Measurements from ENCODE around the gene SLC4A9. TPM values are rescaled to one million over a fixed set of nuclear protein-coding genes. Genes with fewer than 3 reads are reported as not detected.

SLC4A9 gene
- total and polyA plus RNA-seq, 9 donors = 0.13 TPM; not detected in 8

DNA sequence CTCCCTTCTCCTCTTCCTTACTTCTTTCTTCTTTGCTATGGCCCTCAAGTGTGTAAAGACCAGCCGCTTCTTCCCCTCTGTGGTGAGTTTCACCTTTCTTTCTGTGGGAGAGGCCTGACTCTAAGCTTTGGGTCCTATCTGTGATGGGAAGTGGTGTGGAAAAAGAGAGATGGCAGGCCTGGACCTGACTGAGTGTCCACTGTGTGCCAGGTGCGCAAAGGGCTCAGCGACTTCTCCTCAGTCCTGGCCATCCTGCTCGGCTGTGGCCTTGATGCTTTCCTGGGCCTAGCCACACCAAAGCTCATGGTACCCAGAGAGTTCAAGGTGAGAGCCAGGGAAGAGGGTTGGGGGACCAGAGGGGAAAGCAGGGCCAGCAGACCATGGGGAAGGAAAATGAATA, 5.9 kb downstream of the SLC4A9 start:
- Histone ChIP-seq H3K27ac (no peak overlapping the region), H3K4me1 (ENCODE audit: insufficient read depth) (no peaks in the 10 kb centered on the region), H3K9me3 (no peaks in the 10 kb centered on the region), H3K4me3 (no peak overlapping the region), H3K27me3 (no peaks in the 10 kb centered on the region), H3K36me3 (no peaks in the 10 kb centered on the region)
- TF ChIP-seq POLR2A (IDR thresholded peaks at IDR 0.05) (no peak), EP300 (IDR thresholded peaks at IDR 0.05) (no peak), CTCF (IDR thresholded peaks at IDR 0.05) (no peak)
- WGBS, 3 donors = 89 to 95% (median 90%) methylated on average over 4 of the region's 4 CpGs
- intact Hi-C loops (cut with DNase I) = loop anchor here in 2 of 4 donors (10.0 kb wide), 2 partner anchors 349 to 369 kb away; no protein-coding TSS in a partner anchor
- DNase-seq = no peak

DNA sequence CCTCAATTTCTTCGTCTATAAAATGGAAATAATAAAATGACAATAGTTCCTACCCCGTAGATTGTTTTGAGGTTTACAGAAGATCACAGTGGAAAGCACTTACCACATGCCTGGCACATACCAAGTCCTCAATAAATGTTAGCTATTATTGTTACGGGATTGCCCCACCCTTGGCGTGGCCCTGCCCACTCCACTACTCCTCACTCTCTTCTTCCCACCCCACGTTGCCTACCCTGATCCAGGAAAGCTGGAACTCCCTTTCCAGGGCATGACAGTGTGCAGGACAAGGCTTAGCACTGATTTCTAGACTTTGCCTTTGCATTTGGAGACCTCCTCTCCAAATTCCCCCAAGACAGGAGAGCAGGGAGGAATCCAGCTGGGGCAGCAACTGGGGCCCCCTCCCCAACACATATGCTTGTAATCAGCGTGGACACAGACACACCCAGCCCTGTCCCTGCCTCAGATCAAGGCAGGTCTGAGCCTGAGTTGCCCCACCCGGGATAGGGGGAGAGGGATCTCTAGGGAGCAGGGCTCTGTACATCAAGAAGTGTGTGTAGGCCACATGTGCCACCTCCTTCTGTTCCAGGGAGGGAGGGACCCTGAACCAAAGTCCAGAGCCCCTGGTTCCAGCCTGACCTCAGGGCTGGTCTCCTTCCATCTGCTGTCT, 6.7 kb downstream of the SLC4A9 start:
- Histone ChIP-seq H3K27me3 (no peaks in the 10 kb centered on the region), H3K27ac (no peak overlapping the region), H3K4me3 (no peak overlapping the region), H3K36me3 (no peaks in the 10 kb centered on the region), H3K4me1 (ENCODE audit: insufficient read depth) (no peaks in the 10 kb centered on the region), H3K9me3 (no peaks in the 10 kb centered on the region)
- no peak for DNase-seq
- 74 to 76% (median 74%) methylated on average over 7 of the region's 7 CpGs for WGBS, 3 donors
- intact Hi-C loops (cut with DNase I) = loop anchor here in 2 of 4 donors (10.0 kb wide), 2 partner anchors 348 to 368 kb away; no protein-coding TSS in a partner anchor
- TF ChIP-seq CTCF (IDR thresholded peaks at IDR 0.05) (no peak), POLR2A (IDR thresholded peaks at IDR 0.05) (no peak), EP300 (IDR thresholded peaks at IDR 0.05) (no peak)

DNA sequence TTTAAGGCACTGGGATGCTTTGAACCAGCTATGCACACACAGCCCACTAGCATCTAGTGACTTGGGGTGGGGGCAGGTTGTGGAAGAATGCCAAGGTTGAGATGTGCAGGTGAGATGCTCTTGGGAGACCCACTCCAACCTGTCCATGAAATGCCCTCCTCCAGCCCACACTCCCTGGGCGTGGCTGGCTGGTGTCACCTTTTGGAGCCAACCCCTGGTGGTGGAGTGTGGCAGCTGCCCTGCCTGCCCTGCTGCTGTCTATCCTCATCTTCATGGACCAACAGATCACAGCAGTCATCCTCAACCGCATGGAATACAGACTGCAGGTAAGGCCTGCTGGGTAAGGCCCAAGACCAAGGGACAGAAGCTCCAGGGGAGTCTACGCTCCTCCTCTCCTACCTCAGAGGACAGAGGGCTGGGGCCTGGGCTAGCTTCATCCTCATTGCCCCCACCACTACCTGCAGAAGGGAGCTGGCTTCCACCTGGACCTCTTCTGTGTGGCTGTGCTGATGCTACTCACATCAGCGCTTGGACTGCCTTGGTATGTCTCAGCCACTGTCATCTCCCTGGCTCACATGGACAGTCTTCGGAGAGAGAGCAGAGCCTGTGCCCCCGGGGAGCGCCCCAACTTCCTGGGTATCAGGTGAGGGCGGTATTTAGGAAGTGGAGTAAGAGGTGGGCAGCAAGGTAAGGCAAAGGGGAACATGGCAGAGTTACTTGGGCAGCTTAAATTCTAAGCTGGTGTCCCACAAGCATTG, 7.4 kb downstream of the SLC4A9 start:
- TF ChIP-seq POLR2A (IDR thresholded peaks at IDR 0.05) (no peak), CTCF (IDR thresholded peaks at IDR 0.05) (no peak), EP300 (IDR thresholded peaks at IDR 0.05) (no peak)
- intact Hi-C loops (cut with DNase I) = loop anchor here in 2 of 4 donors (10.0 kb wide), 2 partner anchors 347 to 367 kb away; no protein-coding TSS in a partner anchor
- WGBS, 3 donors = 86 to 92% (median 90%) methylated on average over 8 of the region's 8 CpGs
- H3K4me1 ChIP-seq (ENCODE audit: insufficient read depth) = no peaks in the 10 kb centered on the region
- no peak for DNase-seq
- H3K9me3 ChIP-seq = no peaks in the 10 kb centered on the region
- H3K36me3 ChIP-seq = no peaks in the 10 kb centered on the region
- no peak overlapping the region for H3K4me3 ChIP-seq
- H3K27ac ChIP-seq = no peak overlapping the region
- H3K27me3 ChIP-seq = no peaks in the 10 kb centered on the region

DNA sequence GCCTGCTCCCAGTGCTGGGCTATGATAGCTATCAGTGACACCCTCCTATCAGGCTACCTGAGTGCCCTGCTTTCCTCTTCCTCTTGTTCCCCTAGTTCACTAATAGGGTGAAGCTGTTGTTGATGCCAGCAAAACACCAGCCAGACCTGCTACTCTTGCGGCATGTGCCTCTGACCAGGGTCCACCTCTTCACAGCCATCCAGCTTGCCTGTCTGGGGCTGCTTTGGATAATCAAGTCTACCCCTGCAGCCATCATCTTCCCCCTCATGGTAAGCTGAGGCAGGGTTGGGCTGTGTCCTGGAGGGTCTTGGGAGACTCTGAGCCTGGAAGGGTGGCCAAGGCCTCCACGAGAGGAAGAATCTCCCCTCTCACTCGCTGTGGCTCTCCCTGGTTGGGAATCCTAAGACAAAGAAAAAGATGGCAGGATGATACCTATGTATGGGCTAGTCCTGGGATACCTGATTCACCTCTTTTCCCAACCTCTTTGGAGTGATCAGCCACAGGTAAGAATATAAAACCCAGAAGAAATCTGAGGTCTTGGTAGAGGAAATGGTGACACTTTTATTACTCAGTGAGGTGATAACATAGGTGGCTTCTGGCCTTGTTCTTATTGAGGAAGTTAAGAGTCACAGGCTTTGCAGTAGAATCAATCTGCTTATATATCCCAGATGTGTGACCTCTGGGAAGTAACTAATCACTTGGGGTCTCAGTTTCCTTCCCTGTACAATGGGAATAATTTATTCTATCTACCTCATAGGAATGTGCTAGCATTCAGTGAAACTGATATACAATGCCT, 11.6 kb downstream of the SLC4A9 start:
- no peaks in the 10 kb centered on the region for H3K27me3 ChIP-seq
- TF ChIP-seq POLR2A (IDR thresholded peaks at IDR 0.05) (no peak), EP300 (IDR thresholded peaks at IDR 0.05) (no peak), CTCF (IDR thresholded peaks at IDR 0.05) (no peak)
- no peaks in the 10 kb centered on the region for H3K9me3 ChIP-seq
- no peak overlapping the region for H3K27ac ChIP-seq
- no peak for DNase-seq
- no peaks in the 10 kb centered on the region for H3K4me1 ChIP-seq (ENCODE audit: insufficient read depth)
- H3K36me3 ChIP-seq = no peaks in the 10 kb centered on the region
- intact Hi-C loops (cut with DNase I) = loop anchor here in 1 of 4 donors (10.0 kb wide), 1 partner anchor 263 kb away; the partner anchor contains the start of genes CD14 and TMCO6
- no peak overlapping the region for H3K4me3 ChIP-seq
- WGBS, 3 donors = 79 to 85% (median 81%) methylated on average over 3 of the region's 3 CpGs
